ENCODE measurements around the gene ABHD17A. TPM values are rescaled to one million over a fixed set of nuclear protein-coding genes. Genes with fewer than 3 reads are reported as not detected.
"Not testable (repeated sequence)": the region's sequence is repeated elsewhere in the genome, so short reads cannot be mapped to it uniquely, and the experiment has no call there.

Gene ABHD17A
- polyA plus RNA-seq, 4 donors, result 49.1 to 79.6 (median 62.0) TPM

GRCh38 chr19:1882786-1883692 lies 2.3 kb downstream of the ABHD17A start:
- Histone ChIP-seq H3K27ac (ENCODE audit: low read depth in 1 of 3, low read length in 2 of 3) (peak overlapping the region; percentile 18 to 77 (median 58)), H3K4me1 (ENCODE audit: control insufficient read depth in 3 of 3, insufficient read depth in 2 of 3, low read depth in 1 of 3, low read length in 2 of 3) (peaks cover 0 to 13% (median 5%) of the 10 kb centered on the region in 3 donors), H3K4me3 (ENCODE audit: low read depth in 1 of 3, low read length in 3 of 3) (peak overlapping the region in 2 of 3 donors; percentile 90 to 98), H3K36me3 (ENCODE audit: control insufficient read depth in 3 of 3, insufficient read depth in 2 of 3, low read depth in 1 of 3, low read length in 3 of 3) (peaks cover 0 to 39% (median 0%) of the 10 kb centered on the region in 3 donors), H3K27me3 (ENCODE audit: control insufficient read depth in 3 of 3, insufficient read depth in 3 of 3, low read length in 3 of 3) (no peaks in the 10 kb centered on the region), H3K9me3 (ENCODE audit: control insufficient read depth in 2 of 2, insufficient read depth in 1 of 2, low read depth in 1 of 2, low read length in 1 of 2) (no peaks in the 10 kb centered on the region)
- WGBS, 3 donors, result 61 to 74% (median 66%) methylated on average over 25 of the region's 25 CpGs
- DNase-seq (no peak), FAIRE-seq (no peak)

GRCh38 chr19:1882089-1882785 lies 3.1 kb downstream of the ABHD17A start:
- FAIRE-seq (no peak), DNase-seq (peak in 1 of 2 donors; percentile 62)
- Histone ChIP-seq H3K36me3 (ENCODE audit: control insufficient read depth in 3 of 3, insufficient read depth in 2 of 3, low read depth in 1 of 3, low read length in 3 of 3) (peaks cover 0 to 39% (median 0%) of the 10 kb centered on the region in 3 donors), H3K27me3 (ENCODE audit: control insufficient read depth in 3 of 3, insufficient read depth in 3 of 3, low read length in 3 of 3) (no peaks in the 10 kb centered on the region), H3K4me3 (ENCODE audit: low read depth in 1 of 3, low read length in 3 of 3) (peak overlapping the region in 1 of 3 donors; percentile 90), H3K27ac (ENCODE audit: low read depth in 1 of 3, low read length in 2 of 3) (peak overlapping the region; percentile 18 to 77 (median 18)), H3K4me1 (ENCODE audit: control insufficient read depth in 3 of 3, insufficient read depth in 2 of 3, low read depth in 1 of 3, low read length in 2 of 3) (peaks cover 0 to 13% (median 5%) of the 10 kb centered on the region in 3 donors), H3K9me3 (ENCODE audit: control insufficient read depth in 2 of 2, insufficient read depth in 1 of 2, low read depth in 1 of 2, low read length in 1 of 2) (no peaks in the 10 kb centered on the region)
- 66 to 82% (median 67%) methylated on average over 31 of the region's 31 CpGs for WGBS, 3 donors

GRCh38 chr19:1881393-1882088 lies 3.8 kb downstream of the ABHD17A start:
- not testable (repeated sequence) for DNase-seq; FAIRE-seq; H3K9me3 ChIP-seq (ENCODE audit: control insufficient read depth in 2 of 2, insufficient read depth in 1 of 2, low read depth in 1 of 2, low read length in 1 of 2); H3K27me3 ChIP-seq (ENCODE audit: control insufficient read depth in 3 of 3, insufficient read depth in 3 of 3, low read length in 3 of 3)
- Histone ChIP-seq H3K4me3 (ENCODE audit: low read depth in 1 of 3, low read length in 3 of 3) (peak overlapping the region in 1 of 3 donors; percentile 21), H3K27ac (ENCODE audit: low read depth in 1 of 3, low read length in 2 of 3) (peak overlapping the region; percentile 17 to 77 (median 18)), H3K36me3 (ENCODE audit: control insufficient read depth in 3 of 3, insufficient read depth in 2 of 3, low read depth in 1 of 3, low read length in 3 of 3) (peaks cover 0 to 39% (median 0%) of the 10 kb centered on the region in 3 donors), H3K4me1 (ENCODE audit: control insufficient read depth in 3 of 3, insufficient read depth in 2 of 3, low read depth in 1 of 3, low read length in 2 of 3) (peaks cover 0 to 16% (median 5%) of the 10 kb centered on the region in 3 donors)
- WGBS, 3 donors, result 75 to 84% (median 78%) methylated on average over 13 to 44 of the region's 44 CpGs

- H3K27ac ChIP-seq (ENCODE audit: low read depth in 1 of 3, low read length in 2 of 3), result no peak overlapping the region
- H3K9me3 ChIP-seq (ENCODE audit: control insufficient read depth in 2 of 2, insufficient read depth in 1 of 2, low read depth in 1 of 2, low read length in 1 of 2), result no peaks in the 10 kb centered on the region
- FAIRE-seq, result no peak
- H3K27me3 ChIP-seq (ENCODE audit: control insufficient read depth in 3 of 3, insufficient read depth in 3 of 3, low read length in 3 of 3), result no peaks in the 10 kb centered on the region
- H3K4me3 ChIP-seq (ENCODE audit: low read depth in 1 of 3, low read length in 3 of 3), result no peak overlapping the region
- WGBS, 3 donors, result 86 to 92% (median 91%) methylated on average over 22 to 35 of the region's 35 CpGs
- H3K36me3 ChIP-seq (ENCODE audit: control insufficient read depth in 3 of 3, insufficient read depth in 2 of 3, low read depth in 1 of 3, low read length in 3 of 3), result peaks cover 0 to 39% (median 0%) of the 10 kb centered on the region in 3 donors
- no peak for DNase-seq
- peaks cover 0 to 20% (median 5%) of the 10 kb centered on the region in 3 donors for H3K4me1 ChIP-seq (ENCODE audit: control insufficient read depth in 3 of 3, insufficient read depth in 2 of 3, low read depth in 1 of 3, low read length in 2 of 3)
Measured at GRCh38 chr19:1880611-1881392, 4.5 kb downstream of the ABHD17A start.

- WGBS, 3 donors, result 87 to 93% (median 88%) methylated on average over 12 to 17 of the region's 17 CpGs
- H3K27ac ChIP-seq (ENCODE audit: low read depth in 1 of 3, low read length in 2 of 3); H3K9me3 ChIP-seq (ENCODE audit: control insufficient read depth in 2 of 2, insufficient read depth in 1 of 2, low read depth in 1 of 2, low read length in 1 of 2); H3K4me3 ChIP-seq (ENCODE audit: low read depth in 1 of 3, low read length in 3 of 3); H3K27me3 ChIP-seq (ENCODE audit: control insufficient read depth in 3 of 3, insufficient read depth in 3 of 3, low read length in 3 of 3); DNase-seq; FAIRE-seq: not testable (repeated sequence)
- Histone ChIP-seq H3K4me1 (ENCODE audit: control insufficient read depth in 3 of 3, insufficient read depth in 2 of 3, low read depth in 1 of 3, low read length in 2 of 3) (peaks cover 0 to 20% (median 5%) of the 10 kb centered on the region in 3 donors), H3K36me3 (ENCODE audit: control insufficient read depth in 3 of 3, insufficient read depth in 2 of 3, low read depth in 1 of 3, low read length in 3 of 3) (peaks cover 0 to 39% (median 0%) of the 10 kb centered on the region in 3 donors)
Measured at GRCh38 chr19:1879982-1880381, 5.3 kb downstream of the ABHD17A start.

GRCh38 chr19:1878583-1878982 lies 6.7 kb downstream of the ABHD17A start:
- not testable (repeated sequence) for DNase-seq; H3K27ac ChIP-seq (ENCODE audit: low read depth in 1 of 3, low read length in 2 of 3); H3K9me3 ChIP-seq (ENCODE audit: control insufficient read depth in 2 of 2, insufficient read depth in 1 of 2, low read depth in 1 of 2, low read length in 1 of 2); H3K4me3 ChIP-seq (ENCODE audit: low read depth in 1 of 3, low read length in 3 of 3); H3K27me3 ChIP-seq (ENCODE audit: control insufficient read depth in 3 of 3, insufficient read depth in 3 of 3, low read length in 3 of 3); FAIRE-seq
- H3K36me3 ChIP-seq (ENCODE audit: control insufficient read depth in 3 of 3, insufficient read depth in 2 of 3, low read depth in 1 of 3, low read length in 3 of 3), result peaks cover 0 to 39% (median 0%) of the 10 kb centered on the region in 3 donors
- H3K4me1 ChIP-seq (ENCODE audit: control insufficient read depth in 3 of 3, insufficient read depth in 2 of 3, low read depth in 1 of 3, low read length in 2 of 3), result peaks cover 0 to 11% (median 9%) of the 10 kb centered on the region in 3 donors
- WGBS, 3 donors, result 75 to 82% (median 80%) methylated on average over 7 to 8 of the region's 8 CpGs

GRCh38 chr19:1877280-1877660 lies 8.0 kb downstream of the ABHD17A start:
- not testable (repeated sequence) for H3K27me3 ChIP-seq (ENCODE audit: control insufficient read depth in 3 of 3, insufficient read depth in 3 of 3, low read length in 3 of 3); H3K27ac ChIP-seq (ENCODE audit: low read depth in 1 of 3, low read length in 2 of 3); FAIRE-seq; DNase-seq; H3K9me3 ChIP-seq (ENCODE audit: control insufficient read depth in 2 of 2, insufficient read depth in 1 of 2, low read depth in 1 of 2, low read length in 1 of 2); H3K4me1 ChIP-seq (ENCODE audit: control insufficient read depth in 3 of 3, insufficient read depth in 2 of 3, low read depth in 1 of 3, low read length in 2 of 3); H3K4me3 ChIP-seq (ENCODE audit: low read depth in 1 of 3, low read length in 3 of 3)
- peaks cover 0 to 39% (median 0%) of the 10 kb centered on the region in 3 donors for H3K36me3 ChIP-seq (ENCODE audit: control insufficient read depth in 3 of 3, insufficient read depth in 2 of 3, low read depth in 1 of 3, low read length in 3 of 3)
- 42 to 60% (median 47%) methylated on average over 31 to 40 of the region's 47 CpGs for WGBS, 3 donors

Measured in small intestine (tissue), 7 donors.